Omental fat pad (tissue), 4 donors: ENCODE measurements around the gene KRT26. TPM values are rescaled to one million over a fixed set of nuclear protein-coding genes. Genes with fewer than 3 reads are reported as not detected.

ENCODE experiments used
- ATAC-seq: fragments of 150-250 bp; one replicate; pipeline ENCODE4 v1.9.1; 2016; ENCODE audit warnings: mild to moderate bottlenecking, moderate library complexity; ENCODE audit not compliant: low FRiP score
- DNase-seq: peaks from one replicate; pipeline ENCODE4 v3.0.0-alpha.2; 2019; ENCODE audit warnings: low spot score
- total RNA-seq, 4 donors: library from RNA; depleted of rRNA; stranded (reverse); fragments of >200 nt; gene quantifications; one replicate each; pipeline ENCODE4 v1.1.0, GENCODE V29; 2016
- TF ChIP-seq, protein P1 (sequence below), 3 donors: fragments of 450-650 bp; IDR thresholded peaks; one replicate each; pipeline ENCODE4 v1.5.1; 2016 to 2017; ENCODE audit warnings: antibody characterized with exemption in 3 of 3, mild to moderate bottlenecking in 3 of 3, moderate library complexity in 2 of 3

Gene KRT26
- total RNA-seq, 4 donors from 2014 or later = not detected

DNA sequence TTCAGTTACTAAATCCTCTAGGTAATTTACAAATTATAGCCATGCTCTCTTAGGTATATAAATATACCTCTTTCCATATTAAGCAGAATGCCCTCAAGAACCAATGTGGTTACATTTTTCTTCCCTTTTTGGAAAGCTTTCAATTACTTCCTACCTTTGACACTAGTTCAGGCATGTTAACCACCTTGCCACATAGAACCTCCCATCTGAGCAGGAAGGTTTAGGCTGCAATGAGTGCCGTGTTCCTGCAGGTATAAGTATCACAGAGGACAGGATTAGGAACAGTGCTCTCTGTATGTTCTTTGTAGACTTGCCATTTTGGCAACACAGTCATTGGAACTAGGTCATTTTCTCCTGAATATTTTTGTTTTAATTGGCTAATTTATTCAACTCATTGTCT lies 37.0 kb downstream of the KRT26 start:
- DNase-seq (no peak), ATAC-seq (no peak)
- TF ChIP-seq, protein P1, sequence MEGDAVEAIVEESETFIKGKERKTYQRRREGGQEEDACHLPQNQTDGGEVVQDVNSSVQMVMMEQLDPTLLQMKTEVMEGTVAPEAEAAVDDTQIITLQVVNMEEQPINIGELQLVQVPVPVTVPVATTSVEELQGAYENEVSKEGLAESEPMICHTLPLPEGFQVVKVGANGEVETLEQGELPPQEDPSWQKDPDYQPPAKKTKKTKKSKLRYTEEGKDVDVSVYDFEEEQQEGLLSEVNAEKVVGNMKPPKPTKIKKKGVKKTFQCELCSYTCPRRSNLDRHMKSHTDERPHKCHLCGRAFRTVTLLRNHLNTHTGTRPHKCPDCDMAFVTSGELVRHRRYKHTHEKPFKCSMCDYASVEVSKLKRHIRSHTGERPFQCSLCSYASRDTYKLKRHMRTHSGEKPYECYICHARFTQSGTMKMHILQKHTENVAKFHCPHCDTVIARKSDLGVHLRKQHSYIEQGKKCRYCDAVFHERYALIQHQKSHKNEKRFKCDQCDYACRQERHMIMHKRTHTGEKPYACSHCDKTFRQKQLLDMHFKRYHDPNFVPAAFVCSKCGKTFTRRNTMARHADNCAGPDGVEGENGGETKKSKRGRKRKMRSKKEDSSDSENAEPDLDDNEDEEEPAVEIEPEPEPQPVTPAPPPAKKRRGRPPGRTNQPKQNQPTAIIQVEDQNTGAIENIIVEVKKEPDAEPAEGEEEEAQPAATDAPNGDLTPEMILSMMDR (IDR thresholded peaks at IDR 0.05) = no peak

DNA sequence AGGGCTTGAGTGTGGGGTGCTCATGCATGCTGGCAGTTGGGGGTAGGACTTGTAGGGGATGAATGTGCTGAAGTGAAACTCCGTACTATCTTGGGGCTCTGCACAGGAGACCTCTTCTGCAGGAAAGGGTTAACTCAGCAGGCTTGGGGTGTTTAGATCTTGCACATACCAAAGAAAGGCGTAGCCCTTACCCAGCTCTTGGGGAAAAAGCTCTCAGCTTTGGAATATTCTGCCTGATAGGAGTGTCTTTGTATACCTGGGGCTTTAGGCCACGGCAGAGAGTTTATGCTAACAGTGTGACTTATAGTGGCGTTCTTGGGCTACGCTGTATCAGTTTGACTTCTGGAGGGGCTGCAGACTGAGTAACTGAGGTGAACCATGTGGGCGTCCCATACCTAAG lies 38.0 kb downstream of the KRT26 start:
- ATAC-seq (no peak), DNase-seq (no peak)
- TF ChIP-seq, protein P1 (IDR thresholded peaks at IDR 0.05) = no peak

DNA sequence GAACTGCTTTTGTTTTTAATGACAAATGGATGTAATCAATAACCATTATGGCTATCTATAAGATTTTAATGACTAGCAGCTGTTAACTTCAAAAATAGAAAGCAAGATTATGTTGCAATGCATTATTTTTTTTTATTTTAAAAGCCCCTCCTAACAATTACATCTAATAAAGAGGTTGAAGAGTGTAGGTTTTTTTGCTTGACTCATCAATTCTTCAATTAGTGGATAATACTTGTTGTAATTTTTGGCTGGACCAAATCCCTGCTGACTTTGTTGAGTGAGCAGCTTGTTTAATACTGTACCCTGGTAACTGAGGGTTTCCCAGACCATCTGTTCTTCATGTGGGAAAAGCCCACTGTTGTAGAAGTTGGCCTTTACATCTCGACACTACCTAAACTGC lies 41.0 kb downstream of the KRT26 start:
- TF ChIP-seq, protein P1 (IDR thresholded peaks at IDR 0.05) = no peak
- ATAC-seq (no peak), DNase-seq (no peak)

DNA sequence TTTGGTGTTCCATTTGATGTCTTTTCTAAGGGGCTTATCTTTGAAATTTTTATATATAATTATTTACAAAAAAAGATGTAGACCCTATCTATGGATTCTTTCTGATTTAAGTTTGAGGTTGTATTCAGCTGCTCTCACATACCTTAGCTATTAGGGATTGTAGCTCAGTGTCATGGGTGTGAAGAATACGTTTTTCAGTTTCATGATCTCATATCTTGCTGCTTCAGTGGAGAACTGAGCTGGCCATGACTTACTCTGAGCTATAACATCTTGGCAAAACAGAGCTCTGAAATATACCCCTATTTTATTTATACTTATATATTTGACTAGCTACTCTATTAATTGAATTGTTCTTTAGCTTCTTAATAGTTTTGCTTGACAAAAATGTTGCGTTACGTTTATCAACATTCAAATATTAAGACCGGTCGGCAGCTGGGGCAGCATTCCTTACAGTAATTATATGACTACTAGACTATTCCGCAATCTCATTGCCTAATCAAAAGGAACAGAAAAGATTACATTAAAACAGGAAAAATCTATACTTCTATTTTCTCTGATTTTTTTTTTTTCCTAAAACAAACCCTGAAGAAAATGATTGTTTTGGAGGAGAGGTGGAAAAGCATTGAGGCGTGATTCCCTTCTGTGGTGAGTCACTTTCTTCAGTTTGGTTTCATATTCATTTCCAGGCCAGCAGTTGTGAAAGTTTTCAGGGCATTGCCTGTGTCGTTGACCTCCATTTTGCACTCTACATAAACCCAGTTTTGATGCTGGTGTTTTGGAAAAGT lies 44.4 kb downstream of the KRT26 start:
- TF ChIP-seq, protein P1 (IDR thresholded peaks at IDR 0.05) = no peak
- no peak for ATAC-seq

DNA sequence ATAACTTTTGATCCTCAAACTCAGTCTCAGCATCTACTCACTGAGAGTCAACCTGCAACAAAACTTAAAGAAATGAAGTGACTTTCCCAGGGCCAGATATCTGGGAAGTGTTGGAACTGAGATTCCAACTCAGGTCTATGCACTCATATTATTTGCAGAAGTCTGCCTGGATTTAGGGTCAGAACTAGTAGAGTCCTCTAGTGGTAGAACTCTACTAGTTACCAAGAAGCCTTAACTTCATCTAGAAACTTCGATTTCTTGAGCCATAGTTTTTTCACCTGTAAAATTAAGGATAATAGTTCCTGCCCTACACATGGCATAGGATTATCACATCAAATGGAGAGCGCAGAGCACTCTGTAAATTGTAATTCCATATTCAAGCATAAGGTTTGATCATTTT lies 45.1 kb downstream of the KRT26 start:
- ATAC-seq = no peak
- TF ChIP-seq, protein P1 (IDR thresholded peaks at IDR 0.05) = no peak
- no peak for DNase-seq

More for the DNA sequence above, 44.4 kb downstream of the KRT26 start:
- no peak for DNase-seq

DNA sequence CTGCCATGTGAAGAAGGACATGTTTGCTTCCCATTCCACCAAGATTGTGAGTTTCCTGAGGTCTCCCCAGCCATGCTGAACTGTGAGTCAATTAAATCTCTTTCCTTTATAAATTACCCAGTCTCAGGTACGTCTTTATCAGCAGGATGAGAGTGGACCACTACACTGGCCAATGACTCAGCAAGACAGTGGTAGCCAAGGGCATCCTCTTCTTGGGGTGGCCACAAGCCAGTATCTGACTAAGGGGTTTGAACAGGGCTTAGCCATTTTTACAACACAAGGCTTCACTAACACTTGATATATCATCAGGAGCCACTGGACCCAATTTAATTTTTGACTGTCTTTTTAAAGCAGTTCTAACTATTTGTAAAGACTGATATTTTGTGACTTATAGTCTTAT lies 47.3 kb downstream of the KRT26 start:
- TF ChIP-seq, protein P1 (IDR thresholded peaks at IDR 0.05) = no peak
- ATAC-seq (no peak), DNase-seq (no peak)

DNA sequence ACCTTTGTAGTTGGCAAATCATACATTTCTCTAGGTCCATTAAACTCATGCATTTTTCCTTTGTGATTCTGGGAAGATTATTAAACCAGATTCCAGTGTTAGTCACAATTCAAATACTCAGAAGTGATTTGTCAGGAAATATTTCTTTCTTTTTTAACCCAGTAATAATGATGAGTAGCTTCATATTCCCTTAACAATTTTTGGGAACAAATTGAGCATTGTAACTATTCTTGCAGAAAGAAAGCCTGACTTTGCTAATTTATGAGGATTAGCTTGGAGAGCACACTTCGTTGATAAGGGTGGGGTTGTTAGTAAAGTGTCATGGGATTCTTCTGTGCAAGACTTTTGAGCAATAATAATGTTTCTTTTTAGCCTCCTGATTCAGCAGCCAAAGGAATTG lies 49.8 kb downstream of the KRT26 start:
- no peak for ATAC-seq
- TF ChIP-seq, protein P1 (IDR thresholded peaks at IDR 0.05) = no peak

More for the DNA sequence above, 49.8 kb downstream of the KRT26 start:
- DNase-seq = no peak
